H1 (cell line): ENCODE measurements around the gene ARL5A. TPM values are rescaled to one million over a fixed set of nuclear protein-coding genes. Genes with fewer than 3 reads are reported as not detected.

Experiments
- CTCF ChIA-PET: fragments of 300-600 bp; sonication (Branson Sonifier 250); formaldehyde crosslinking; loops from one replicate; lab custom pipeline; 2021; ENCODE audit not compliant: partially characterized antibody; lab: Charles Lee
- POLR2A ChIA-PET: fragments of 300-600 bp; sonication (Branson Sonifier 250); formaldehyde crosslinking; loops from one replicate; lab custom pipeline; 2021; ENCODE audit warnings: inconsistent platforms; ENCODE audit not compliant: partially characterized antibody; lab: Charles Lee
- DNase-seq, 2 experiments: peaks; one replicate each; pipeline versions ENCODE4 v3.0.0 to v3.0.0-alpha.2; 2010 to 2022; ENCODE audit warnings: low spot score in 2 of 2, low read depth in 1 of 2, mixed read lengths in 1 of 2
- FAIRE-seq: peaks from 2 replicates; lab custom pipeline; 2011; peaks lifted over from hg19 to GRCh38; lab: Jason Lieb, UNC
- H2AFZ ChIP-seq: 2 replicates; pipeline ENCODE4 v1.8.1; 2012; ENCODE audit warnings: low read length, inconsistent platforms
- H2AK5ac ChIP-seq: 2 replicates; pipeline ENCODE4 v1.6.1; 2013; ENCODE audit warnings: low read depth, low read length
- H2BK120ac ChIP-seq: replicated peaks from 2 replicates; pipeline ENCODE3; 2013; ENCODE audit warnings: low read depth, low read length, inconsistent platforms
- H2BK12ac ChIP-seq: 2 replicates; pipeline ENCODE4 v1.6.1; 2013; ENCODE audit warnings: low read depth, low read length
- H2BK15ac ChIP-seq: 2 replicates; pipeline ENCODE4 v1.6.1; 2013; ENCODE audit warnings: low read length
- H2BK20ac ChIP-seq: 2 replicates; pipeline ENCODE4 v1.6.1; 2013; ENCODE audit warnings: low read length
- H2BK5ac ChIP-seq: 2 replicates; pipeline ENCODE4 v1.6.1; 2013; ENCODE audit warnings: low read depth, low read length
- H3K14ac ChIP-seq: 2 replicates; pipeline ENCODE4 v1.6.1; 2013; ENCODE audit warnings: inconsistent platforms; ENCODE audit not compliant: insufficient read length
- H3K18ac ChIP-seq: 2 replicates; pipeline ENCODE4 v1.6.1; 2013; ENCODE audit warnings: low read length; ENCODE audit errors: extremely low read depth
- H3K23ac ChIP-seq: 2 replicates; pipeline ENCODE4 v1.6.1; 2013; ENCODE audit warnings: inconsistent platforms; ENCODE audit not compliant: insufficient read length
- H3K23me2 ChIP-seq: 2 replicates; pipeline ENCODE4 v1.6.1; 2013; ENCODE audit warnings: low read depth, low read length
- H3K27ac ChIP-seq: 2 replicates; pipeline ENCODE4 v1.6.1; 2011; ENCODE audit warnings: low read depth, low read length, inconsistent platforms
- H3K27me3 ChIP-seq, 4 experiments: replicated peaks in 1 of 4; 1 replicate in 1 of 4; 2 replicates in 3 of 4; pipeline versions ENCODE4 v1.6.1 to v1.8.1; 2011 to 2013; ENCODE audit warnings: low read length in 3 of 4, mild to moderate bottlenecking in 3 of 4, inconsistent platforms in 2 of 4, mixed read lengths in 2 of 4, moderate library complexity in 1 of 4; ENCODE audit not compliant: control insufficient read depth in 3 of 4, insufficient read depth in 3 of 4; ENCODE audit errors: extremely low read depth in 1 of 4
- H3K36me3 ChIP-seq, 4 experiments: 2 replicates each; pipeline versions ENCODE4 v1.6.1 to v1.8.1; 2011 to 2013; ENCODE audit warnings: mild to moderate bottlenecking in 4 of 4, low read length in 3 of 4, moderate library complexity in 2 of 4, control low read depth in 1 of 4, inconsistent platforms in 1 of 4; ENCODE audit not compliant: insufficient read depth in 4 of 4, control insufficient read depth in 2 of 4
- H3K4ac ChIP-seq: replicated peaks from 2 replicates; pipeline ENCODE3; 2013; ENCODE audit warnings: low read length, low read depth, mixed read lengths, inconsistent platforms; ENCODE audit not compliant: insufficient read length
- H3K4me1 ChIP-seq, 4 experiments: replicated peaks in 1 of 4; 1 replicate in 1 of 4; 2 replicates in 3 of 4; pipeline versions ENCODE4 v1.6.1 to v1.8.1; 2011 to 2013; ENCODE audit warnings: low read length in 3 of 4, inconsistent platforms in 2 of 4, mixed read lengths in 1 of 4; ENCODE audit not compliant: insufficient read depth in 4 of 4, control insufficient read depth in 3 of 4
- H3K4me2 ChIP-seq, 2 experiments: 2 replicates each; pipeline versions ENCODE4 v1.6.1 to v1.8.1; 2011 to 2013; ENCODE audit warnings: low read depth in 2 of 2, low read length in 2 of 2, control low read depth in 1 of 2, inconsistent platforms in 1 of 2, mild to moderate bottlenecking in 1 of 2; ENCODE audit not compliant: insufficient read depth in 1 of 2
- H3K4me3 ChIP-seq, 4 experiments: fragments of 200-600, 300-600 bp in 1 of 4; sonication (generic), shearing (Covaris generic), sonication (Bioruptor Twin) in 1 of 4; 2 replicates each; pipeline versions ENCODE4 v1.5.1 to v1.8.1; 2011 to 2016; ENCODE audit warnings: low read length in 4 of 4, low read depth in 3 of 4, control low read depth in 2 of 4, inconsistent platforms in 2 of 4, mild to moderate bottlenecking in 2 of 4, mixed read lengths in 1 of 4, moderate library complexity in 1 of 4; ENCODE audit not compliant: insufficient read depth in 2 of 4; ENCODE audit errors: extremely low read depth in 1 of 4
- H3K56ac ChIP-seq: replicated peaks from 2 replicates; pipeline ENCODE3; 2013; ENCODE audit warnings: low read depth, mild to moderate bottlenecking, mixed read lengths, low read length, inconsistent platforms; ENCODE audit not compliant: insufficient read length
- H3K79me1 ChIP-seq: 2 replicates; pipeline ENCODE4 v1.6.1; 2013; ENCODE audit warnings: low read depth, low read length, control low read depth
- H3K79me2 ChIP-seq, 2 experiments: 2 replicates each; pipeline versions ENCODE4 v1.6.1 to v1.8.1; 2012 to 2013; ENCODE audit warnings: low read length in 2 of 2, mild to moderate bottlenecking in 2 of 2, inconsistent platforms in 1 of 2; ENCODE audit not compliant: insufficient read depth in 2 of 2, control insufficient read depth in 1 of 2
- H3K9ac ChIP-seq, 4 experiments: replicated peaks in 1 of 4; 1 replicate in 1 of 4; 2 replicates in 3 of 4; pipeline versions ENCODE4 v1.6.1 to v1.8.1; 2011 to 2013; ENCODE audit warnings: low read depth in 3 of 4, low read length in 3 of 4, control low read depth in 2 of 4, mild to moderate bottlenecking in 2 of 4, moderate library complexity in 2 of 4, inconsistent platforms in 1 of 4; ENCODE audit errors: extremely low read depth in 1 of 4
- H3K9me3 ChIP-seq, 2 experiments: 2 replicates each; pipeline versions ENCODE4 v1.6.1 to v1.8.1; 2012 to 2013; ENCODE audit warnings: mild to moderate bottlenecking in 2 of 2, moderate library complexity in 2 of 2, control low read depth in 1 of 2, inconsistent platforms in 1 of 2, low read depth in 1 of 2, low read length in 1 of 2, mixed read lengths in 1 of 2; ENCODE audit not compliant: insufficient read depth in 2 of 2
- H4K20me1 ChIP-seq, 2 experiments: replicated peaks in 1 of 2; 2 replicates each; pipeline versions ENCODE3 to v1.8.1; 2011 to 2013; ENCODE audit warnings: inconsistent platforms in 2 of 2, low read length in 2 of 2, mild to moderate bottlenecking in 1 of 2; ENCODE audit not compliant: insufficient read depth in 2 of 2, control insufficient read depth in 1 of 2
- H4K5ac ChIP-seq: 2 replicates; pipeline ENCODE4 v1.6.1; 2013; ENCODE audit warnings: low read length, low read depth, mixed read lengths, inconsistent platforms; ENCODE audit not compliant: insufficient read length
- H4K8ac ChIP-seq: 2 replicates; pipeline ENCODE4 v1.8.0; 2013; ENCODE audit warnings: mild to moderate bottlenecking, moderate library complexity, low read length, inconsistent platforms; ENCODE audit not compliant: insufficient read depth; ENCODE audit errors: extremely low read depth
- H4K91ac ChIP-seq: replicated peaks from 2 replicates; pipeline ENCODE3; 2013; ENCODE audit warnings: low read length, mixed read lengths, inconsistent platforms; ENCODE audit not compliant: insufficient read length
- MAX ChIP-seq: IDR thresholded peaks from 2 replicates; pipeline ENCODE4 v1.6.1; 2012; ENCODE audit warnings: inconsistent platforms
- TAF1 ChIP-seq: IDR thresholded peaks from 2 replicates; pipeline ENCODE4 v1.6.1; 2011; ENCODE audit warnings: mild to moderate bottlenecking, low read depth, low read length
- WGBS, 2 experiments: shearing (Covaris generic) in 1 of 2; methylation state at CpG; one replicate each; pipeline versions ENCODE4 v1.1.6 to v1.1.7; 2013 to 2015; ENCODE audit warnings: low lambda C conversion rate in 2 of 2, mixed read lengths in 2 of 2, inconsistent platforms in 1 of 2, low coverage in 1 of 2, missing lambda C conversion rate in 1 of 2; ENCODE audit not compliant: insufficient replicate concordance in 2 of 2, insufficient coverage in 1 of 2, insufficient read length in 1 of 2; ENCODE audit errors: extremely low coverage in 1 of 2, missing lambda C conversion rate in 1 of 2; 5-methylcytosine and 5-hydroxymethylcytosine counted together
- polyA plus RNA-seq, 7 experiments: library from polyadenylated mRNA; depleted of rRNA in 3 of 7; stranded (reverse) in 5 of 7; unstranded in 2 of 7; fragments of >200 nt in 5 of 7; fragments of 200-250 nt in 2 of 7; gene quantifications; 1 replicate in 5 of 7; 2 replicates in 1 of 7; 4 replicates in 1 of 7; pipeline versions ENCODE4 v1.2.1 to v1.2.3, GENCODE V29; 2011 to 2013; ENCODE audit warnings: missing spikeins in 2 of 7, mixed read lengths in 2 of 7
- total RNA-seq: library from RNA; stranded (reverse); fragmentation: NEBNext Ultra II Directional; extraction: Animal tissue kit (Norgen Biotek cat#: 25700); gene quantifications from 2 replicates; pipeline ENCODE4 v1.2.1, GENCODE V29; 2021

Gene ARL5A
- total and polyA plus RNA-seq, 2 of the 8 experiments (the other 6 are each of a cell fraction or from before 2014, with no cell fraction given) = 12.6 to 86.3 TPM

DNA sequence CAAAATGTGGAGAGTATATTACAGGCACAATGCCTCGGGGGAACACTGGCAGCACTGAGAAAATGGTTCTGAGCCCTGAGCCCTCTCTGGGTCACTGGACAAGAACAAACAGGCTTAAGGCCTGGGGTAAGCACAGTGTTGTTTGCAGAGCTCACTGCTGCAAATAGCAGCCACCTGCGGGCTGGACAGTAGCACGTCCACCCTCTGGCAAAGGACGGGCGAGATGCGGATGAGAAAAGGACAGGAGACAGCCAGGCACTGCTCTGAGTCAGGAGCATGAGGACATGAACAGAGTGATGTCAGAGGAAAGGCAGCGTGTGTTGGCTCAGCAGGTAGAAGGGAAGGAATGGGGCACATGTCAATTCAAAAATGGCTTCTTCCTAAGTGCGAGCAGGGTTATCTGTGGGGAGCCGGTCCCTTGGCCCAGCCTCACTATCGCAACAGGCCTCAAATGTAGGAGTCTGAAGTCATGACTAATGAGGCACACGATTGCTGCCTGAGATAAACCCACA is 68.0 kb downstream of the ARL5A start:
- no peak overlapping the region for H3K9ac ChIP-seq
- H3K27ac ChIP-seq = no peak overlapping the region

More for the DNA sequence above, 68.0 kb downstream of the ARL5A start:
- Histone ChIP-seq H3K4me3 (no peak overlapping the region), H4K8ac (no peak overlapping the region), H3K9me3 (no peaks in the 10 kb centered on the region), H2BK5ac (no peak overlapping the region), H3K23me2 (no peaks in the 10 kb centered on the region), H3K4ac (no peak overlapping the region), H4K5ac (no peak overlapping the region), H3K4me2 (no peak overlapping the region), H3K27me3 (no peaks in the 10 kb centered on the region), H3K18ac (no peak overlapping the region), H4K20me1 (no peaks in the 10 kb centered on the region), H2BK12ac (no peak overlapping the region), H4K91ac (no peak overlapping the region), H2BK120ac (no peak overlapping the region), H3K56ac (no peak overlapping the region), H2AFZ (peak overlapping the region; percentile 65), H2AK5ac (no peak overlapping the region), H3K79me2 (no peaks in the 10 kb centered on the region), H2BK15ac (no peak overlapping the region), H3K23ac (no peak overlapping the region), H3K4me1 (no peaks in the 10 kb centered on the region), H3K14ac (no peak overlapping the region), H2BK20ac (no peak overlapping the region), H3K36me3 (no peaks in the 10 kb centered on the region), H3K79me1 (no peaks in the 10 kb centered on the region)
- 92% methylated on average over 11 of the region's 11 CpGs; no CpG with 5 or more reads in 1 of the 2 experiments for WGBS, 2 experiments
- FAIRE-seq = no peak
- ChIA-PET POLR2A (no interaction called here), CTCF (no interaction called here)
- TF ChIP-seq TAF1 (no peak), MAX (peak; percentile 12; the same call in 1 of the 2 replicates)
- peak in 1 of 2 experiments; percentile 7 for DNase-seq
